Glutamatergic neuron (in vitro differentiated cells): ENCODE data around the gene CALML4. TPM values are rescaled to one million over a fixed set of nuclear protein-coding genes. Genes with fewer than 3 reads are reported as not detected.
"Not testable (repeated sequence)": the region's sequence is repeated elsewhere in the genome, so short reads cannot be mapped to it uniquely, and the experiment has no call there.

Experiments used
- DNase-seq: peaks from one replicate; pipeline ENCODE4 v3.0.0; 2022
- H3K27ac Mint-ChIP-seq: one replicate; pipeline ENCODE4 v1.8.0; 2020; ENCODE audit warnings: mild to moderate bottlenecking, mixed read lengths, inconsistent platforms; ENCODE audit not compliant: unreplicated experiment
- H3K27me3 Mint-ChIP-seq: one replicate; pipeline ENCODE4 v1.8.0; 2020; ENCODE audit warnings: mild to moderate bottlenecking, moderate library complexity, mixed read lengths, inconsistent platforms; ENCODE audit not compliant: unreplicated experiment
- H3K36me3 Mint-ChIP-seq: one replicate; pipeline ENCODE4 v1.8.0; 2020; ENCODE audit warnings: mild to moderate bottlenecking, mixed read lengths, inconsistent platforms; ENCODE audit not compliant: unreplicated experiment
- H3K4me1 Mint-ChIP-seq: one replicate; pipeline ENCODE4 v1.8.0; 2020; ENCODE audit warnings: mild to moderate bottlenecking, low read depth, mixed read lengths, inconsistent platforms; ENCODE audit not compliant: unreplicated experiment
- H3K4me3 Mint-ChIP-seq: one replicate; pipeline ENCODE4 v1.8.0; 2020; ENCODE audit warnings: mild to moderate bottlenecking, mixed read lengths, inconsistent platforms; ENCODE audit not compliant: unreplicated experiment
- H3K9me3 Mint-ChIP-seq: one replicate; pipeline ENCODE4 v1.8.0; 2020; ENCODE audit warnings: mild to moderate bottlenecking, moderate library complexity, mixed read lengths, inconsistent platforms; ENCODE audit not compliant: unreplicated experiment
- CTCF ChIP-seq: fragments of 200-600 bp; sonication (generic); IDR thresholded peaks from one replicate; pipeline ENCODE4 v1.5.0; 2021; ENCODE audit not compliant: partially characterized antibody, unreplicated experiment
- total RNA-seq: library from RNA; stranded (reverse); fragmentation: NEBNext Ultra II Directional; extraction: Animal tissue kit (Norgen Biotek cat#: 25700); gene quantifications from one replicate; pipeline ENCODE4 v1.2.1, GENCODE V29; 2021; ENCODE audit not compliant: unreplicated experiment

Gene CALML4
- total RNA-seq, 1 donor from 2014 or later = 4.1 TPM

DNA sequence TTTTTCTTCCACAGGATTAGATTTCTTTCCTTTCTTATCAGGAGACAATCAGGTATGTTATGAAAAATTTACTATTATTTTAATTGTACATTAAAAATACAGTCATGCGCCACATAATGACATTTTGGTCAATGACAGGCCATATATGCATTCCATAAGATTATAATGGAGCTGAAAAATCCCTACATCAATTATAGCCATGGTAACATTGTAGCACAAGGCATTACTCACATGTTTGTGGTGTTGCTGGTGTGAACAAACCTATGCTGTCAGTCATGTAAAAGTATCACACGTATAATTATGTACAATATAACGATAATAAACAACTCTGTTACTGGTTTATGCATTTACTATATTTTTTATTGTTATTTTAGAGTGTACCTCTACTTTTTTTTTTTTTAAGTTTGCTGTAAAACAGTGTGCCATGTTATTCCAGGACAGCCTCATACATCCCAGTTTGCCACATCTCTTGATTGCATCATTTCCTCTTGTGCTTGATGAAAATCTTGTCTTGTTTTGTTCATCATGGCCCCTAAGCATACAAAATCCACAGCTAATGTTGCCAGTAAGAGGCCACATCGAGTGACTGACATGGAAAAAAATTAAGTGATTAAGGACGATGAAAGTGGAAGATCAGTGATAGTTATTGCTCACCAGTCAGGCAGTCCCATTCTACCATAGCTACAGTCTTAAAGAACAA lies 21.4 kb downstream of the CALML4 start:
- Mint-ChIP-seq H3K36me3 (no peaks in the 10 kb centered on the region), H3K9me3 (peaks cover 2% of the 10 kb centered on the region), H3K4me3 (no peak overlapping the region), H3K27me3 (no peaks in the 10 kb centered on the region), H3K4me1 (no peaks in the 10 kb centered on the region), H3K27ac (no peak overlapping the region)
- no peak for DNase-seq
- TF ChIP-seq CTCF = no peak

- no peak for DNase-seq
Measured at GRCh38 chr15:68177742-68178141, 27.4 kb downstream of the CALML4 start.

GRCh38 chr15:68176601-68177000 lies 28.5 kb downstream of the CALML4 start:
- H3K4me1 Mint-ChIP-seq = no peaks in the 10 kb centered on the region
- DNase-seq = no peak
- no peaks in the 10 kb centered on the region for H3K36me3 Mint-ChIP-seq
- no peak overlapping the region for H3K27ac Mint-ChIP-seq
- no peaks in the 10 kb centered on the region for H3K27me3 Mint-ChIP-seq
- no peaks in the 10 kb centered on the region for H3K9me3 Mint-ChIP-seq
- H3K4me3 Mint-ChIP-seq = no peak overlapping the region
- no peak for TF ChIP-seq CTCF

More at GRCh38 chr15:68177742-68178141, 27.4 kb downstream of the CALML4 start:
- Mint-ChIP-seq H3K27me3 (no peaks in the 10 kb centered on the region), H3K9me3 (no peaks in the 10 kb centered on the region), H3K4me1 (no peaks in the 10 kb centered on the region), H3K27ac (no peak overlapping the region), H3K36me3 (no peaks in the 10 kb centered on the region), H3K4me3 (no peak overlapping the region)
- no peak for TF ChIP-seq CTCF

- Mint-ChIP-seq H3K9me3 (no peaks in the 10 kb centered on the region), H3K36me3 (no peaks in the 10 kb centered on the region), H3K4me1 (no peaks in the 10 kb centered on the region), H3K4me3 (no peak overlapping the region), H3K27me3 (peaks cover 1% of the 10 kb centered on the region), H3K27ac (no peak overlapping the region)
- TF ChIP-seq CTCF = no peak
- no peak for DNase-seq
Measured at GRCh38 chr15:68175526-68175925, 29.6 kb downstream of the CALML4 start.

DNA sequence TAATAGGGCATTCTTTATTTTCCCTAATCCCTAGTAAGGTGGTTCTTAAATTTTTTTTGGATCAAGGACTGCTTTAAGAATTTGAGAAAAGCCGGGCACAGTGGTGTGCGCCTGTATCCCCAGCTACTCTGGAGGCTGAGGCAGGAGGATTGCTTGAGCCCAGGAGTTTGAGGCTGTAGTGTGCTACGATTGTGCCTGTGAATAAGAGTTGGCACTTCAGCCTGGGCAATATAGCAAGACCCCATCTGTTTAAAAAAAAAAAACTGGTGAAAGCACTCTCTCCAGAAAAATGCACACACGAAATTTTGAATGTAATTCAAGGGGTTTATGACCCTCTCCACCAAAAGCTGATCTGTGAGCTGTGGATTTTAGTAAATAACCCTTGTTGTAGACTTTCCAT lies 32.0 kb downstream of the CALML4 start:
- no peaks in the 10 kb centered on the region for H3K9me3 Mint-ChIP-seq
- peaks cover 3% of the 10 kb centered on the region for H3K27me3 Mint-ChIP-seq
- DNase-seq = no peak
- no peaks in the 10 kb centered on the region for H3K36me3 Mint-ChIP-seq
- TF ChIP-seq CTCF = no peak
- H3K4me1 Mint-ChIP-seq = no peaks in the 10 kb centered on the region
- H3K27ac Mint-ChIP-seq = no peak overlapping the region
- no peak overlapping the region for H3K4me3 Mint-ChIP-seq

GRCh38 chr15:68172037-68172436 lies 33.1 kb downstream of the CALML4 start:
- H3K4me1 Mint-ChIP-seq, H3K4me3 Mint-ChIP-seq, DNase-seq, H3K36me3 Mint-ChIP-seq, H3K27ac Mint-ChIP-seq, H3K9me3 Mint-ChIP-seq, H3K27me3 Mint-ChIP-seq: not testable (repeated sequence)
